GM21360 (cell line): ENCODE measurements around the gene HTR2B.
"Not testable (repeated sequence)": the region's sequence is repeated elsewhere in the genome, so short reads cannot be mapped to it uniquely, and the experiment has no call there.

ENCODE experiments used
- ATAC-seq: cut with Tn5 transposase; IDR thresholded peaks from one replicate; pipeline ENCODE4 v1.9.1; 2021; ENCODE audit warnings: mild to moderate bottlenecking, moderate library complexity; ENCODE audit not compliant: unreplicated experiment

Gene HTR2B

GRCh38 chr2:231124838-231125568 is at the start of gene HTR2B:
Gene HTR2B (minus strand): TSS chr2:231125042. CDS start chr2:231123764, 1,278 bp downstream.
- no peak for ATAC-seq

GRCh38 chr2:231174211-231174651 is 49.4 kb upstream of the HTR2B start:
- ATAC-seq, result no peak

- ATAC-seq, result no peak
Observed at GRCh38 chr2:231172025-231172424, 47.2 kb upstream of the HTR2B start.

GRCh38 chr2:231170055-231170454 is 45.2 kb upstream of the HTR2B start:
- ATAC-seq, result no peak

- no peak for ATAC-seq
Observed at GRCh38 chr2:231169488-231169887, 44.6 kb upstream of the HTR2B start.

GRCh38 chr2:231168460-231169139 is 43.8 kb upstream of the HTR2B start:
- no peak for ATAC-seq

GRCh38 chr2:231167745-231168459 is 43.1 kb upstream of the HTR2B start:
- ATAC-seq, result no peak

- ATAC-seq, result no peak
Observed at GRCh38 chr2:231163414-231164095, 38.7 kb upstream of the HTR2B start.

- ATAC-seq, result no peak
Observed at GRCh38 chr2:231163011-231163410, 38.2 kb upstream of the HTR2B start.

GRCh38 chr2:231161877-231162329 is 37.1 kb upstream of the HTR2B start:
- ATAC-seq, result no peak

GRCh38 chr2:231161252-231161839 is 36.5 kb upstream of the HTR2B start:
- ATAC-seq, result no peak

- ATAC-seq, result no peak
Observed at GRCh38 chr2:231160701-231161100, 35.9 kb upstream of the HTR2B start.

- ATAC-seq, result no peak
Observed at GRCh38 chr2:231159306-231159705, 34.5 kb upstream of the HTR2B start.

GRCh38 chr2:231152800-231153557 is 28.1 kb upstream of the HTR2B start:
- ATAC-seq, result no peak

- ATAC-seq, result no peak
Observed at GRCh38 chr2:231146665-231147064, 21.8 kb upstream of the HTR2B start.

GRCh38 chr2:231144896-231145295 is 20.1 kb upstream of the HTR2B start:
- no peak for ATAC-seq

GRCh38 chr2:231140808-231141207 is 16.0 kb upstream of the HTR2B start:
- ATAC-seq, result not testable (repeated sequence)

GRCh38 chr2:231139796-231140195 is 15.0 kb upstream of the HTR2B start:
- no peak for ATAC-seq

GRCh38 chr2:231138699-231139098 is 13.9 kb upstream of the HTR2B start:
- no peak for ATAC-seq
